ENCODE results near the gene RRP36.
"Not testable (repeated sequence)": the region's sequence is repeated elsewhere in the genome, so short reads cannot be mapped to it uniquely, and the experiment has no call there.

The RRP36 gene

GRCh38 chr6:43021270-43022047, at the start of gene RRP36:
Gene RRP36, plus strand, starts transcription at chr6:43021623. Its CDS starts 32 bp downstream, at chr6:43021655.
- peak; percentile 89 for DNase-seq (ENCODE audit: low spot score)

GRCh38 chr6:42971746-42972327, 49.6 kb upstream of the RRP36 start:
- DNase-seq (ENCODE audit: low spot score) = no peak

- DNase-seq (ENCODE audit: low spot score) = no peak
These were observed 47.5 kb upstream of the RRP36 start for GRCh38 chr6:42973926-42974325.

- DNase-seq (ENCODE audit: low spot score) = no peak
These were observed 46.4 kb upstream of the RRP36 start for GRCh38 chr6:42974919-42975505.

GRCh38 chr6:42978487-42978838, 43.0 kb upstream of the RRP36 start:
- peak; percentile 61 for DNase-seq (ENCODE audit: low spot score)

- DNase-seq (ENCODE audit: low spot score) = peak; percentile 81
These were observed 42.4 kb upstream of the RRP36 start, which contains the start of gene PEX6 for GRCh38 chr6:42978839-42979522. Gene PEX6, minus strand, starts transcription at chr6:42979181. Its CDS starts 31 bp downstream, at chr6:42979150.

GRCh38 chr6:42979523-42980177, 41.8 kb upstream of the RRP36 start:
- DNase-seq (ENCODE audit: low spot score) = peak; percentile 48

- no peak for DNase-seq (ENCODE audit: low spot score)
These were observed 39.6 kb upstream of the RRP36 start for GRCh38 chr6:42981836-42982235.

- peak; percentile 98 for DNase-seq (ENCODE audit: low spot score)
These were observed 37.2 kb upstream of the RRP36 start, which contains the start of gene PPP2R5D for GRCh38 chr6:42984001-42984923. Gene PPP2R5D, plus strand, starts transcription at chr6:42984570. Its CDS starts 108 bp downstream, at chr6:42984678.

- DNase-seq (ENCODE audit: low spot score) = no peak
These were observed 36.4 kb upstream of the RRP36 start for GRCh38 chr6:42984924-42985475.

- DNase-seq (ENCODE audit: low spot score) = no peak
These were observed 33.6 kb upstream of the RRP36 start for GRCh38 chr6:42987533-42988451.

GRCh38 chr6:42988486-42989020, 32.9 kb upstream of the RRP36 start:
- DNase-seq (ENCODE audit: low spot score) = peak; percentile 30

- DNase-seq (ENCODE audit: low spot score) = no peak
These were observed 31.5 kb upstream of the RRP36 start for GRCh38 chr6:42989923-42990322.

- peak; percentile 38 for DNase-seq (ENCODE audit: low spot score)
These were observed 28.0 kb upstream of the RRP36 start for GRCh38 chr6:42993445-42993844.

- no peak for DNase-seq (ENCODE audit: low spot score)
These were observed 24.9 kb upstream of the RRP36 start for GRCh38 chr6:42996513-42996912.

GRCh38 chr6:42998205-42998604, 23.2 kb upstream of the RRP36 start:
- DNase-seq (ENCODE audit: low spot score) = not testable (repeated sequence)

GRCh38 chr6:43001843-43002242, 19.6 kb upstream of the RRP36 start:
- no peak for DNase-seq (ENCODE audit: low spot score)

- no peak for DNase-seq (ENCODE audit: low spot score)
These were observed 15.6 kb upstream of the RRP36 start for GRCh38 chr6:43005844-43006243.

- DNase-seq (ENCODE audit: low spot score) = no peak
These were observed 15.2 kb upstream of the RRP36 start for GRCh38 chr6:43006251-43006650.
